GM19452 (cell line): Measurements from ENCODE around the gene GLCE.

ENCODE experiments used
- ATAC-seq: cut with Tn5 transposase; IDR thresholded peaks from one replicate; pipeline ENCODE4 v1.9.1; 2021; ENCODE audit not compliant: unreplicated experiment

The GLCE gene

DNA sequence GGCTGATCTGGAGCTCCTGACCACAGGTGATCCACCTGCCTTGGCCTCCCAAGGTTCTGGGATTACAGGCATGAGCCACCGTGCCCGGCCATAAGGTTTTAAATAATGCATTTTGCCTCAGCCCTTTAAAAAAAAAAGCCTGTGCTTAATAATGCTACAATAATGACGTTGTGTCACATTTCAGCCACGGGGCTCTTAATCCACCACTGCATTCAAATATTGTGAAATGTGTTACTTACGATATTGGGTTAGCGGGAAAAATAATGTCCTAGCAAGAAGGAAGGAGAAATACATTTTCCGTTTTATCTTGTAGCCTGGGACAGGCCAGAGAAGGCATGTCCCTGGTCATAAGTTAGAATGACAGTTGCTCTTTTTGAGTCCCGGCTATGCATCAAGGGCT is 155.9 kb downstream of the GLCE start:
- ATAC-seq = no peak

DNA sequence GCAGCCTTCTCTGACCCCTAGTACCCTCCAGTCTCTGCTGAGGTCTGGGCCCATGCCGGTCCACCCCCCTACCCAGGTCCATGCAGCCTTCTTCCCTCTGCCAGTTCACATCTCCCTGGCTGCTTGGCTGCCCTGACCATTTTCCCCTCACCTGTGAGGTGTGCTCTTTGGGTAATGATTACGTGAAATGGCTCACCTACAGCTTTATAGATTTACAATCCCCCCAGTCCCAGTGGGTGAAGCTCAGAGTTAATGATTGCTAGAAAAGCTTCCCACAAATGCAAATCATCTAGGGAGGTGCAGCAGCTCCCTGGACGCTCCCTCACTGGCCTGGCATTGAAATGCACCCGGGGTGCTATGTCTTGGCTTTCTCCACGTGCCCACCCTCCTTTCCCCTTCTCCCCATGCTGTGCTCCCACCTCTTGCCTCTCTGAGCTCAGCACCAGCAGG is 157.0 kb downstream of the GLCE start:
- no peak for ATAC-seq

DNA sequence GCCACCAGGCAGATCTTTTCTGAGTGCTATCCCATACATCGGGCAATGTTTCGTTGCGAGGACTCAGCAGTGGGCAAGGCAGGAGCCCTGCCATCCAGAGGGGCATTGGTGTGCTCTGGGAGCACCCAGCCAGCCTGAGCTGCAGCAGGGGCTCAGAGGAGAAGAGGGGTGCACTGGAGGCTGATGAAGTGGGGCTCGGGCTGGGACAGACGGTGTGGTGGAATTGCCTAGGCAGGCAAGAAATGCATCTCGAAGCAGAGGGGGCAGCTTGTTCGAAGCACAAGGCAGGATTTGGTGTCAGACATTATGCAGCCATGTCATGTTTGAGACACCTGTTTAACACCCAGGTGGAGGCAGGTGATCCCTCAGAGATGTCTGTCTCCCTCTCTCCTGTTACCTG is 157.6 kb downstream of the GLCE start:
- ATAC-seq = no peak

DNA sequence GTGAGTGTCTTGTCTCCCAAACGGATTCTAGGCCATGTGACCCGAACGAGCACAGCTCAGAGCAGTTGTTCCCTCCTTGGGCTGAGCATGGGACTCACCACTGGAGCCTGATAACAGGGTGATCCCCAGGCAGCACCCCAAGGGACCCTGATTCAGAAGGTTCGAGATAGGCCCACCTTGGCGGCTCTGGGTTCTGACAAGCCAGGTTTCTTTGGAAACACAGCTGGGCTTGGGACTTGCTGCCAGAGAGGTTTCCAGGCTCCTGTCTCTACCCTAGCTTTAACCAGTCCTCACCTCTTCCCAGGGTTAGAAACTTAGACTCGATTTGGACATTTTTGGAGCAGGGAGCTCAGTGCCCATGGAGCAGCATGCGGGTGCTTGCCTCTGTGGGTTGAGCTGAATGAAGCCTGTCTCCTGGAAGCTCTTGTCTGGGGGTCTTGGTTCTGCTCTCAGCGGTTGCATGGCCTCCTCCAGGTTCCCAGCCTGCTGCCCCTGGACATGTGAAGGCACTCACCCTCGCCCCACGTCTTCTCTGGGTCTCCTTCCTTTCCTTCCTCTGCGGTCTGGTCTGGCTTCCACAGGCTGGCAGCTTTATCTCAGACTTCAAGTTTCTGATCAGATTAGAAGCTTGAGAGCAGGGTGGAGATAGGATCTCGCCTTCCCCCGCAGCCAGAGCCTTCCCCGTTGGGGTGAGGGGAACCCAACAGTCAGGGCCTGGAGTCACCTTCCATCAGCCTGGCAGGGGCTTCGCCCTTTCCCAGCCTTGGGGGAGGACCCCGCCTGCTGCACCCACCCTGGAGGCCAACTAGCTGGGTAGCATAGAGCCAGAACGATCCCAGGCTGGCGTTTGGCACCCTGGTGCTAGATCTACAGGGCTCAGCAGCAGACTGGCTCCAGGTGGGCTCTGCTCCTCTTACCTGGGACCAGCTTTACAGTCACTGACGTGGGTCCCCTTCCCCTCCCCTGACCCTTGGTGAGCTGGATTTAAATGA is 159.2 kb downstream of the GLCE start:
- no peak for ATAC-seq

DNA sequence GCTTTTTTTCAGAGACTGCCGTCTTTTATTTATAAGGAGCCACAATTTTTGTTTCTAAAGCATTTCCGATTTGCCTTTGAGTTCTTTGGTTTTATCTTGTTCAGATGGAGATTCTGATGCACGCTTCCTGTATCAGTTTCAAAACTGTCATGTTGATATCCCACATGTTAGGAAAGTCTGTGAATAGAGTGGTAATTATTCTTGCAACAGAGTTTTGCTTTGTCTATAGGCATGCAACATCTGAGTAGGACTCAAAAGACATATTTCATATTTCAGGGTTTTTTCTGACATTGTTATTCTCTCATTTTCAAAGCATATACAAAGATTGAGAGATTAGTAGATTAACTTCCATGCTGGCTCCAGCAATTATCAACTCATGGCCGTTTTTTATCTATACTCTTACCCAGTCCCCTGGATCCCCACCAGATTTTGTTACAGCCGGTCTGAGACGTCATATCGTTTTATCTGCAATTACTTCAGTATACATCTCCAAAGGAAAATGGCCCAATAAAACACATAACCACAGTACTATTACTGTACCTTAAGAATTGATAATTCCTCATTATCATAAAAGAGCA is 160.6 kb downstream of the GLCE start:
- no peak for ATAC-seq
